K562 (cell line): Measurements from ENCODE around the gene ENOX2. TPM values are rescaled to one million over a fixed set of nuclear protein-coding genes. Genes with fewer than 3 reads are reported as not detected.

Experiments
- BMI1 ChIP-seq: fragments of 150-350 bp; IDR thresholded peaks from 2 replicates; pipeline ENCODE4 v1.6.1; 2014; ENCODE audit warnings: low read length
- BRCA1 ChIP-seq, 2 experiments: fragments of 450-650 bp in 1 of 2; sonication (generic) in 1 of 2; formaldehyde crosslinking in 1 of 2; IDR thresholded peaks; 2 replicates each; pipeline versions ENCODE4 v1.5.0 to v1.6.1; 2017 to 2020; ENCODE audit warnings: mild to moderate bottlenecking in 1 of 2, missing genetic modification reagents in 1 of 2
- C11orf30 ChIP-seq: fragments of 450-650 bp; IDR thresholded peaks from 2 replicates; pipeline ENCODE4 v1.6.1; 2016; ENCODE audit warnings: low read depth, mild to moderate bottlenecking
- CBX5 ChIP-seq: IDR thresholded peaks from 2 replicates; pipeline ENCODE4 v1.6.1; 2014; ENCODE audit warnings: low read depth, borderline replicate concordance
- CEBPB ChIP-seq: fragments of 450-650 bp; IDR thresholded peaks from 2 replicates; pipeline ENCODE4 v1.6.1; 2016; ENCODE audit warnings: missing genetic modification characterization, missing compliant biosample characterization
- CEBPG ChIP-seq, 3 experiments: fragments of 200-800 bp in 1 of 3; sonication (Bioruptor generic) in 1 of 3; sonication (generic) in 1 of 3; formaldehyde crosslinking in 1 of 3; IDR thresholded peaks in 2 of 3; conservative IDR thresholded peaks in 1 of 3; 2 replicates each; pipeline versions ENCODE4 v1.6.1 to v1.8.0; 2016 to 2022; ENCODE audit warnings: missing compliant biosample characterization in 2 of 3, missing genetic modification characterization in 2 of 3, mild to moderate bottlenecking in 1 of 3, missing genetic modification reagents in 1 of 3
- ESRRB ChIP-seq: fragments of 250-450 bp; sonication (Bioruptor Pico); IDR thresholded peaks from 2 replicates; pipeline ENCODE4 v1.5.0; 2020; ENCODE audit warnings: mild to moderate bottlenecking, moderate library complexity, borderline replicate concordance
- ETV6 ChIP-seq, 3 experiments: fragments of 150-350 bp in 1 of 3; sonication (generic) in 1 of 3; formaldehyde crosslinking in 1 of 3; IDR thresholded peaks; 2 replicates each; pipeline versions ENCODE4 v1.6.1 to v1.8.0; 2014 to 2022; ENCODE audit warnings: borderline replicate concordance in 2 of 3, low read depth in 2 of 3, antibody characterized with exemption in 1 of 3, low read length in 1 of 3, mild to moderate bottlenecking in 1 of 3, missing genetic modification reagents in 1 of 3
- FOXP4 ChIP-seq: sonication (generic); formaldehyde crosslinking; IDR thresholded peaks from 2 replicates; pipeline ENCODE4 v1.8.0; 2022; ENCODE audit warnings: mild to moderate bottlenecking, missing genetic modification reagents, borderline replicate concordance
- GMEB1 ChIP-seq: fragments of 250-450 bp; sonication (Bioruptor Pico); IDR thresholded peaks from 2 replicates; pipeline ENCODE4 v1.4.0; 2020; ENCODE audit warnings: mild to moderate bottlenecking
- HDAC3 ChIP-seq: fragments of 450-650 bp; IDR thresholded peaks from 2 replicates; pipeline ENCODE4 v1.6.1; 2018; ENCODE audit warnings: borderline replicate concordance, mild to moderate bottlenecking, moderate library complexity; ENCODE audit not compliant: partially characterized antibody
- MAFG ChIP-seq: fragments of 450-650 bp; conservative IDR thresholded peaks from 2 replicates; pipeline ENCODE4 v1.6.1; 2016; ENCODE audit warnings: missing genetic modification characterization, missing compliant biosample characterization
- MAFK ChIP-seq: IDR thresholded peaks from 2 replicates; pipeline ENCODE4 v1.6.1; 2011; ENCODE audit warnings: low read length, improper control_type of control experiment
- NFIC ChIP-seq: fragments of 450-650 bp; IDR thresholded peaks from 2 replicates; pipeline ENCODE4 v1.6.1; 2017; ENCODE audit warnings: mild to moderate bottlenecking, inconsistent platforms
- NFYB ChIP-seq: IDR thresholded peaks from 2 replicates; pipeline ENCODE4 v1.6.1; 2011; ENCODE audit warnings: mild to moderate bottlenecking, moderate library complexity; ENCODE audit not compliant: insufficient read length; ENCODE audit errors: extremely low read depth
- PHB2 ChIP-seq: fragments of 450-650 bp; IDR thresholded peaks from 2 replicates; pipeline ENCODE4 v1.6.1; 2017; ENCODE audit warnings: low read depth
- PHF8 ChIP-seq: fragments of 200-600 bp; sonication (generic); IDR thresholded peaks from 2 replicates; pipeline ENCODE4 v1.6.1; 2012; ENCODE audit warnings: mixed run types, mild to moderate bottlenecking, inconsistent platforms, low read length, moderate library complexity, borderline replicate concordance
- PTRF ChIP-seq: fragments of 450-650 bp; IDR thresholded peaks from 2 replicates; pipeline ENCODE4 v1.6.1; 2016; ENCODE audit warnings: mild to moderate bottlenecking, missing genetic modification characterization, missing compliant biosample characterization
- SLC30A9 ChIP-seq: fragments of 250-450 bp; sonication (Bioruptor Pico); IDR thresholded peaks from 2 replicates; pipeline ENCODE4 v1.8.0; 2022; ENCODE audit warnings: mild to moderate bottlenecking, moderate library complexity
- TRIM24 ChIP-seq, 2 experiments: fragments of 450-650 bp; IDR thresholded peaks; 2 replicates each; pipeline ENCODE4 v1.6.1; 2016
- TRIM28 ChIP-seq: fragments of 450-650 bp; IDR thresholded peaks from 2 replicates; pipeline ENCODE4 v1.6.1; 2017
- YY1 ChIP-seq, 3 experiments: IDR thresholded peaks; 2 replicates each; pipeline ENCODE4 v1.6.1; 2011; ENCODE audit warnings: low read length in 2 of 3, mild to moderate bottlenecking in 2 of 3, moderate library complexity in 2 of 3, borderline replicate concordance in 1 of 3, control low read depth in 1 of 3, low read depth in 1 of 3; ENCODE audit not compliant: insufficient read depth in 3 of 3, insufficient replicate concordance in 2 of 3, control insufficient read depth in 1 of 3, insufficient read length in 1 of 3; ENCODE audit errors: extremely low read depth in 1 of 3
- ZNF445 ChIP-seq: fragments of 250-450 bp; sonication (Bioruptor Pico); IDR thresholded peaks from 2 replicates; pipeline ENCODE4 v1.4.0; 2020; ENCODE audit warnings: low read depth, mild to moderate bottlenecking, moderate library complexity
- polyA plus RNA-seq, 8 experiments: library from polyadenylated mRNA; depleted of rRNA in 4 of 8; stranded (reverse) in 5 of 8; unstranded in 3 of 8; fragments of >200 nt; fragmentation: Nextera tagmentation in 2 of 8; fragmentation: Illumina TruSeq in 1 of 8; extraction: Ambion mirVana in 2 of 8; extraction: Trizol in 1 of 8; gene quantifications; 2 replicates each; pipeline versions ENCODE4 v1.2.1 to v1.2.3, GENCODE V29; 2011 to 2014; ENCODE audit warnings: inconsistent platforms in 1 of 8, missing spikeins in 1 of 8
- total RNA-seq, 7 experiments: library from RNA; depleted of rRNA in 6 of 7; stranded (reverse); fragments of >200 nt in 6 of 7; fragmentation: Illumina TruSeq in 2 of 7; extraction: Trizol in 2 of 7; gene quantifications; 2 replicates each; pipeline versions ENCODE4 v1.2.1 to v1.2.3, GENCODE V29; 2011 to 2021; ENCODE audit warnings: low replicate concordance in 1 of 7

ENOX2 gene
- total and polyA plus RNA-seq, 9 of the 15 experiments (the other 6 are each of a cell fraction or from before 2014, with no cell fraction given) = 6.1 to 24.0 (median 13.8) TPM

- TF ChIP-seq YY1 (IDR thresholded peaks at IDR 0.05; ENCODE audit: borderline replicate concordance in 1 of 3, control insufficient read depth in 1 of 3, extremely low read depth in 1 of 3, insufficient read depth in 3 of 3, insufficient read length in 1 of 3, insufficient replicate concordance in 2 of 3, low read depth in 1 of 3, low read length in 2 of 3) (no peak), PHF8 (no peak), BMI1 (no peak), C11orf30 (peak; percentile 28; the same call in 1 of the 2 replicates), PHB2 (no peak), MAFK (0 out of 2 replicates have a peak, but pooled peaks have one; percentile 9), PTRF (0 out of 2 replicates have a peak, but pooled peaks have one; percentile 13), MAFG (tag) (peak; percentile 55), FOXP4 (CRISPR knock-in tag) (no peak), GMEB1 (CRISPR knock-in tag) (no peak), TRIM24 (IDR thresholded peaks at IDR 0.05) (peak; percentile 10 to 46; a peak in 2 of 4 replicates), HDAC3 (no peak), BRCA1 (IDR thresholded peaks at IDR 0.05) (no peak), BRCA1 (CRISPR knock-in tag; IDR thresholded peaks at IDR 0.05) (no peak), TRIM28 (no peak), ETV6 (IDR thresholded peaks at IDR 0.05; ENCODE audit: borderline replicate concordance in 1 of 2, low read depth in 2 of 2, low read length in 1 of 2) (no peak), ETV6 (CRISPR knock-in tag; IDR thresholded peaks at IDR 0.05; ENCODE audit: borderline replicate concordance) (no peak), NFIC (no peak), CEBPB (peak; percentile 87), CEBPG (CRISPR knock-in tag; IDR thresholded peaks at IDR 0.05) (peak; percentile 44; the same call in 1 of the 2 replicates), CEBPG (tag; conservative IDR thresholded peaks at IDR 0.05 in 1 of 2, IDR thresholded peaks at IDR 0.05 in 1 of 2) (peak; percentile 92 to 94), SLC30A9 (CRISPR knock-in tag) (no peak), CBX5 (no peak), ZNF445 (CRISPR knock-in tag) (no peak), ESRRB (CRISPR knock-in tag) (no peak), NFYB (no peak)
Observed at GRCh38 chrX:130829526-130830515, 73.2 kb downstream of the ENOX2 start (continued).
